NCI-H1417 treated with DMSO at 0.1 percent for 48 hours (cell line): ENCODE results near the gene ZNF598.

ENCODE experiments used
- DNase-seq: peaks from one replicate; lab custom pipeline; 2025; lab: John Stamatoyannopoulos, UW

Gene ZNF598

DNA sequence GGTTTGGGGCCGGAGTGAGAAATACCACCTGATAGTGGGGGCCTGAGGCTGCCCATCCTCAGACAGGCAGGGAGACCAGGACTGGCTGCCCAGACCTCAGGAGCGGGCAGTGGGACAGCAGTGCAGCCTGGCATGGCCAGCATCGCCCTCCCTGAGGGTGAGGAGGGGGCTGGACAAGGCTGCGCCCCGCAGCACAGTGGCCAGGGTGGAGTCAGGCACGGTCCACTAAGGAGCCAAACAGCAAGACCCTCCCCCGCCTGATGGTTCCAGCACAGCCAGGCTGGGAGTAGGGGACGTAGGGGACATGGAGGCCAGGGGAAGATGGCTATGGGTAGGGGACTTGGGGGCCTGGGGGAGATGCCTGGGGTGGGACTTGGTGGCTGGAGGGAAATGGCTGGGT is 3.3 kb downstream of the ZNF598 start:
- no peak for DNase-seq

DNA sequence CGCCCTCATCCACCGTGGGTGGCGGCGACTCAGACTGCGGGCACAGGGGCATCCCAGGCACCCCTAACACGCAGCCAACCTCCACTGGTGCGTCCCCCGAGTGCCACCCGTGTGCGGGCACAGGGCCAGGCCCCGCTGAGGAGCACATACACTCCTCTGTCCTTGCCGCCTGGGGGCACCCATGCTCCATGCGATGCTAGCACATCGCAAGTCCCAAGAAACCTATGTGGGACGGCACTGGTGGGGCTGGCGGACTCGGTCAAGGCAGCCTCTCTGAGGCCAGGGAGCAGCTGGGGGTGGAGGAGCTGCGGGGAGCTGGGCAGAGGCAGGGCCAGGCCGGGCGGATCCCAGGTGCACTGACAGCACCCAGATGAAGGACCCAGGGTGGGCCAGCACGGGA is 4.0 kb downstream of the ZNF598 start:
- DNase-seq, result no peak

DNA sequence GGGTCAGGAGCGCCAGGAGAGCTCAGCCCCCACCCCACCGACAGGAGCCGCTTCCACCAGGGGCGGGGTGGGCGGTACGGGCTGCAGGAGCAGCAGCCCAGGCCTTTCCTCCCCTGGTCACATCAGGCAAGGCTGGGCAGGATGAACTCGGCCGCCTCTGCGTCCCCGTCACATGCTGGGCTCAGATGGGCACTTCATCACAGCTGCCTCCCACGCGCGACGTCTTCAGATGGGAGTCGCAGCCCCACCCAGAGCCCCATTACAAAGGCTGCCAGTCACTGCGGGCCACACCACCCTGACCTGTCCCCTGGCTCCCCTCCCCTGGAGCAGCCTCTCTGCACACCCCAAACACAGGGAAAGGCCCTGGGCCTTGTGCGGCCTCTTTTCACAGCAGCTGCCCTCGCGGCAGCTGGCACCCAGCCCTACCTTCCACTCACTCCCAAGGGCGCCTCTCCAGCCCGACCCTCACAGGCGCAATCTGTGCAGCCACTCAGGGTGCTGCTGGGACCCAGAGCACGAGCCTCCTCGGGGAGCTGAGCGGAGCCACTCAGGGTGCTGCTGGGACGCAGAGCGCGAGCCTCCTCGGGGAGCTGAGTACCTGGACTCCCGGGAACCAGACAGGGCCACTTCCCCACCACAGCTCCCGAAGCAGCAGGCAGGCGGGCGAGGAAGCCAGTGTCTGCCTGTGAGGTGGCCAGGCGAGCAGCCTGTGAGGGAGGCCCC is 4.7 kb downstream of the ZNF598 start:
- no peak for DNase-seq

DNA sequence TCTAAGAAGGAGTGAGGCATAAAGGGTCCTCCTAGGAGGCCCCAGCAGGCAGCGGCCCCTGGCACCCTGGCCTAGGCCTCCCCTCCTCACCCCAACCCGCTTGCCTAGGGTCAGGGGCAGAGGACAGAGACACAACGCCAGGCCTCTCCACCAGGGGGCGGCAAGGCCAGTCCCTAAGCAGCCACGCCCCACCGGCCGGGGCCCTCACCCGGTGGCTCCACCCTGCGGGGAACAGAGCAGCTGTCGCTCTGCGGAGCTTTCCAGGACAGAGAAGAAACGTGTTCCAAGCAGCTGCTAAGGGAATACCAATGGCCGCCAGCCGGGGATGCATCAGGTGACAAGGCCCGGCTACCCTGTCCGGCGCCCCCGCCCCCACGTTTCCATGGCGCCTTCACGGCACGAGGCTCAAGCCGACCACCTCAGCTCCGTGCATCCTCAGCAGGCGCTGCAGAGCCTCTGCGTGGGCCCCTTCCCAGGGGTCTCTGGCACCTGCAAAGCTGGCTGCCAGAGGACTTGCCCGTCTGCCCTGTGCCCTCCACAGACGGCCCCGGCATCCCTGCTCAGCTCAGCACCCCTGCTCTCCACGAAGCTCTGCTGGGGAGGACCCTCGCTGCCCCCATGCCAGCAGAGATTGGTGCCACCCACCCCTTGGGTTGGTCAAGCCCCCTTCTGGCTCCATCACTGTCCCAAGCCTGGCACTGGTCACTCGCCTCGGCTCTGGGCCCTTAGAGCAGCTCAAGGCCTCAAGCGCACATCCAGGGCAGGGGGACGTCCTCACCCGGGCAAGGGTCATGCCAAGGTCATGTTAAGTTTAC is 5.6 kb downstream of the ZNF598 start:
- DNase-seq, result peak; percentile 42

DNA sequence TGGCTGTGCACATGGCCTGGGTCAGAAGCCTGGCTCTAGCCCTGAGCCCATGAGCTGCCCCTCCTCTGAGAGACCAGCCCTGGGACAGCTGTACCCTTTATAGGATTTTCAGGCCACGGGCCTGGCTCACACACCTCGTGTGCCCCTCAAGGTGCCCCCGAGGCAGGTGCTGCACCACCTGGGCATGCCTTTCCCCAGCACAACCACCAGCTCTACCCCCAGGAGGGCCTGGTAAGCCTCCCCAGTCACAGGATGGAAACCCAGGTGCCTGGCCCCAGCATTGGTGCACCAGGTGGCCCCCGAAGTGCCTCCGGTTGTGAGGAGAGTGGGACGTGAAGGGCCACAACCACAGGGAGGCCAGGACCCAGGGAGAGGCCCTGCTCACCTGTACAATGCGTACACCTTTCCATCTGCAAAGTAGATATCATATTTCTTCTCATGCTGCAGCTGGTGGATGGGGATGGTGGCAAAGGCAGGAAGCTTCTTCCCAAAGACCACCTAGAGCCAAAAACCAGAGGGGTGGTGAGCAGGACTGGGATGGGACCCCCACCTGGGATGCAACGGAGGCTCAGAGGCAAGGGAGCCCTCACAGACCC is 6.3 kb downstream of the ZNF598 start:
- DNase-seq, result no peak

DNA sequence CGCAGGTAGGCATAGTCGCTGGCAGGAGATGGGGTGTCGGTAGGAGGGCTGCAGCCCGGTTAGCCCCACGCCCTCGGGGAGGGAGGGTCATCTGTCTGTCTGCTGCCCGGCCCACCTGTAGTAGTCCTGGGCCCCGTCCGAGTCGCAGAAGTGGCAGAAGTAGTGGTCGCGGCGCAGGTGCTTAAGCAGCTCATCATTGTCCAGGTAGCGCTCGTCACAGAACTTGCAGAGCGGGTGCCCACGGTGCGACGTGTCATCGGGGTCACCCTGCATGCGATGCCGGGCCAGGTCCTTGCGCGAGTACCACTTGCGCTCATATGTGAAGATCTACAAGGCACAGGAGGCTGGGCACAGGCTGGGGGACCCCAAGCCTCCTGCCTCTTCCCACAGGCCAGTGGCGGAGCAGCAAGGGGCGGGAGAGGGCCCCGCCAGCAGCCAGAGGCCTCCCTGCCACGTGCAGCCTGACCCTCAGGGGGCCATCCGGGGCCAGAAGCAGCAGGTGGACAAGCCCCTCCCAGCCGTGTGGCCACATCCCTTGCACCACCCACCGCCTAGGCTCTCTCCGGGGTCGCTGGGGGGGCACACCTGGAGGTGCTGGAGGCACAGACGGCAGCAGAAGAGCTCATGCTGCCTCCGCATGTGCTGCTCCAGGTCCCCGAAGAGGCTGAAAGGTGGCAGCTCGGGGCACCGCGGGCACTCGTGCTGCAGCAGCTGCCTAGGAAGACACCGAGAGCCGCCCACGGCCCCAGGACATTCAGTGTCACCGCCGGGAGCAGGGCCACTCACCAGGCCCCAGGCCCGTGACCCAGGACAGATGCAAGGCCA is 7.0 kb downstream of the ZNF598 start:
- DNase-seq, result no peak

DNA sequence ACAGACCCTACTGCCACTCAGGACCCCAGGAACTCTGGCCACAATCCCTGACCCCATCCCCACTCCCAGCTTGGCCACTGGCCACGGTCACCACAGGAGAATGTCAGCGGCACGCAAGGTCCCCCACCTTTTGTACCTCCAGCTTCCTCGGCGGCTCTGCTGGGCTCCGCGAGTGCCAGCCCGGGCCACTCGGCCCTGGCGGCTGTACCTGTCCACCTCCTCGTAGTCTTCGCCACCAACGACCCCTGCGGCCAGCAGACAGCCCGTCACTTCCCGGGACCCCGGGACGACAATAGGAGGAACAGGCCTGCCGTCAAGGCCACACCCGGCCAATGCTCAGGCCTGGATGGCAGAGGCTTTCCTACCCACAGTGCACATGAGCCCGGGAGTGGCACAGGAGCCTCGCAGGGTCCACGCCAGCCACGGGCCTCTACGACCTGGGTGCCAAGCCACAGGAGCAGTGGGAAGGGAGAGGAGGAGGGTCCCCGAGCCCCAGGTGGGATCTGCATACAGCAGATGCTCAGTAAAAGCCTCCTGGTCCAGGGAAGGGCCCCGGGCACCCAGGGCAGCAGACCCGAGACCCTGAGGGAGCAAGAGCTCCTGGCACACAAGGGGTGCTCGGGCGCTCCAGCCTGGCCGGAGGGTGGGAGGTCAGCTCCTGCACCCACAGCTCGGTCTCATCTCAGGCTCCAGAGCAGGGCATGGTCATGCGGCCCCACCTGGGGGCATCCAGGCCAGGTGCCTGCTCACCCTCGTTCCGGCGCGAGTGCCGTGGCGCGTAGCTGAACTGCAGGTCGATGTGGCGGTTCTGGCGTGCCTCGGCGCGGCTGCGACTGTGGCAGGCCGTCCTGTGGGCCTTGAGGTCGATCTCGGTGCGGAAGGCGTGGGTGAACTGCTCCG is 7.9 kb downstream of the ZNF598 start:
- DNase-seq, result no peak

DNA sequence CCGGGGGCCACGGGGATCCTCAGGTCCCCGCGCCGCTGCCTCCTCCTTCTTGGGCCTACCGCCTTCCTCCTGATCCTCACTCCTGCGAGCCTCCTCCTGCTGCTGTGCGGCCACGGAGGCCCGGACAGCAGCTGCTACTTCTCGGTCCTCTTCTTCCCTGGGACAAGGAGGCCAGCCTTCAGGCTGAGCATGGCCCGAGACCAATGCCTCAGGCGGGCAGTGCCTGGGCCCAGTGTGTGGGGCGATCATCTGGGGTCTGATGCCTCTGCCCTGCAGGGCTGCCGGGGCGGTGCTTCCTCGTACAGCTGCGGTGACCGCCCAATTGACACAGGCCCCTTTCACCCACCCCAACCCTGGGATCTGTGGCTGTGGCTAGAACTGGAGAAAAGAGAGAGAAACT is 8.6 kb downstream of the ZNF598 start:
- no peak for DNase-seq

DNA sequence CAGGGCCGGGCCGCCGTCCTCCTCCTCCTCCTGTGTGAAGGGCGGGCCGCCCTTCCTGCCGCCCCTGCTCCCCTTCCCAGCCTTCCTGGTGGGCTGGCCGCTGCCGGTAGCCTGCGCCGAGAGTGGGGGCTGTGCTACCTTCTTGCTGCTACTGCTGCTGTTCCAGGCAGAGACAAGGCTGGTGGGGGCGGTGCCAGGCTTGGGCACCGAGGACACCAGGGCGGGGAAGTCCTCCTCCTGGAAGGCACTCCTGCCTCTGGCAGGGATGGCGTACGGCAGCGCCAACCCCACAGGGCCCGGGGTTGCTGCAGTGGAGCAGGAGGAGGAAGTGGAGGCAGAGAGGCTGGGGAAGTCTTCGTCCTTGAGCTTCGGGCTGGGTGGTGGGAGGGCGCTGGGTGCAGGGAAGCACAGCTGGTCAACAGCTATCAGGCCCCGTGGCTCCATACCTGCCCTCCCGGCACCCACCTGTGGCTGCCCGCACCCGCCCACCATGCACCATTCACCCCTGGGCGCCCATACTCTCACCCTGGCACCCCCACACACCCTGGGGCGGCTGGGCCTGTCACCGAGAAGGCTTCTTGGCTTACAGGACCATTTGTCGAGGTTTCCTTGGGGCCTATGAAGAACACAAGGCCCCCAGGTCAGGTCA is 9.6 kb downstream of the ZNF598 start:
- DNase-seq, result no peak

DNA sequence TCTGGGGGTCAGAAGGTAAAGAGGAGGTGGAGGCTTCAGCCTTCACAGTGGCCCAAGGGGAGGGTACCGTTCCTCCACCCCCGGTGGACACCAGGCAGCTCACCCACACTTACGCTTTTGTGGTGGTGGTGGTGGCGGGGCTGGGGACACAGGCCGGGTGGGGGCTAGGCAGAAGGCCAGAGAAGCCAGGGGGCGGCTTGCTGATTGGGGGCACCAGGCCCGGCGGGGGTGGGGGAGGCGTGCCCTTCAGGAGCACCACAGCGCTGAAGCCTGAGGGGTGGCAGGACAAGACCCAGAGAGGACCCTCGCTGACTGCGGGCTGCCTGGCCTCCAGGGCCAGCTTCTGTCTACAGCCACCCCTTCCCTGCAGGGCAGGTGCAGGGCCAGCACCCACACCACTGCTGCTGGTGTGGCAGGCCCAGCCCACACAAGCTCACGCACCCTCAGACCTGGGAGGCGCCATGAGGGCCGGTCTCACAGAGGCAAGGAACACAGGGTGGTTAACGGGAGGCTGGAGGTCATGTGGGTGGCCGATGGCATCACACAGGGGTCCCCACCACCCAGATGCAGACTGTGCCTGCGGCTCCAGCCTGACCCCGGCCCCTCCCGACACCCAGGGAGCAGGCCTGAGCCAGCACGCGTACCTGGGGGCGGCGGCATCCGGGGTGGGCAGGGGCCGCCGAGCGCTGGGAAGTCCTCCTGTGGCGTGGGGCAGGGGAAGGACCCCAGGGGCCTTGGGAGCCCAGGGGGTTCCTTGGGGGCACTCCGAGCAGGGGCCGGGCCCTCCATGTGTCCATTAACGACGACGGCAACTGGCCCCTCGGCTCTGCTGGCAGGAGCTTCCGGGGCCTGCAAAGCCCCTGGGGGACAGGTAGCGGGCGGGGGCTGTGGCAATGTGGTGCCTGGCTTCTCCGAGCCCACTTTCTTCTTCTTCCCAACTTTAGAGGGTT is 10.5 kb downstream of the ZNF598 start:
- no peak for DNase-seq

DNA sequence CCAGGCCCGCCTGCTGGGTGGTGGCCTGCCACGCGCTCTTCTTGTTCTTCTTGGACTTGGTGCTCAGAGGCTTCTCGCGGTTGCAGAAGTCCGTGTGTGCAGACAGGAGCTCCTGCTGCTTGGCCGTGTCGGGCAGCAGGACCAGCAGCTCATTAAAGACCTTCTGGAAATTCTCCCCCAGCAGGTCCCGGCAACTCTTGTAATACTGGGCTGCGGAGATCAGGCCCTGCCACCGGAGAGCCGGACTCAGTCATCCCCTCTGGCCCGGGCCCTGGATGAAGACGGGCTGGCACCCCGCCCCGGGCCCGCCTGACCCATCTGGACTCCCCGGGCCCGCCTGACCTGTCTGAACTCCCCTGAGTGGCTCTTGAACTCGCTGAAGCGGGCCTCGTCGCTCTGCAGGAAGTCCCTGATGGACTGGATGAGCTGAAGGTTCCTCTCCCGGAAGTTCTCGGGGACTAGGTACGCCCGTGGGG is 11.2 kb downstream of the ZNF598 start:
- no peak for DNase-seq

DNA sequence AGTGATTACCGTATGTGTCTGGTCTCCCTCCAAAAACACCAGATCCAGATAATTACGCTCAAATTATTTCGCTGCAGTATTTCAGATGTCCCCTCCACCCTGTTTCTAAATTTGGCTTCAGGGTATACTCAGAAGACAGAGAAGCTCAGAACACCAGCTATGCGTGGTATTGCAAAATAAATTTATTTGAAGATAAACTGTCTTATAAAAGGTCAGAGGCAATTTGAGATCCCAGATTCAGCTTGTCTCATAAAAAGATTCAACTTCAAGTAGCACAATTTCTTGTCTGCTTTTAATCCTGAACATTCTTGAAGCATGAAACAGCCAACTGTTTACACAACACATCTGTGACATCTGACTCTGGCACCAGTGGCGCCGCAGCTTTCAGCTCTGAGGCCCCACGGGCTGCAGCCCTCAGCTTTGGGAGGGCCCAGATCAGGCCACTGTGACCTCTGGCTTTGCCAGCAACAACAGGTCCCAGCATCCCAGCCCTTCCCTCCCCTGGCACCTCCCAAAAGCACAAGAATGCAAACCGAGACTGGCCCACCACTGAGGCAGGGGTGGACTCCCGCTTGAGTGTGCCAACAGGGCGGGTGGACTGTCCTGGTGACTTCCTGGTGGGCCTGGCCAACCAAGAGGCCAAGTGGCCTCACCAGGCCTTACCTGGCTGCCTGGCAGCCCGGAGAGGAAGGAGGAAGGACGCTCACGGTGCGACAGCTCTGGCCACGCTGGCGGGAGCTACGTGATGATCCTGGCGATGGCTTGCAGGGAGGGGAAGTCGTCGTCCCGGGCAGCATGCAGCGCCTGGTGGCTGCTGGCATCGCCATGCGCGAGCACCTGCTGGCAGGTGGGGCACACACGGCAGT is 11.9 kb downstream of the ZNF598 start:
- DNase-seq, result no peak

DNA sequence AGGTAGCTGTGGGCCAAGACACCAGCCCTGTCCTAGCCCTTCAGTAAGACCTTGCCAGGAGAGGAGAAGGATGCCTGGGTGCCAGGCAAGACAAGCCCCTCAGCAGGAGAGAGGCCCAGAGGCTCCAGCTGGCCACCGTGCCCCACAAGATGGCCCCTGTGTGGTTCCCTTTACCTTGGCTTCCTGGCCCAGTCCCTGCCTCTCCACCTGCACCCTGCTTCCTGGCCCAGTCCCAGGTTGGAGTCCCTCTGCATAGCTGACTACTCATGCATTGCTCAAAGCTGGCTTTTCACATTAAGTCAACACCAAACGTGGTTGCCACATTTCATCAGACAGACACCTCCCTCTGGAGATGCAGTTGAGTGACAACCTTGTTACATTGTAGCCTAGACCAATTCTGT is 15.9 kb downstream of the ZNF598 start:
- DNase-seq, result no peak

DNA sequence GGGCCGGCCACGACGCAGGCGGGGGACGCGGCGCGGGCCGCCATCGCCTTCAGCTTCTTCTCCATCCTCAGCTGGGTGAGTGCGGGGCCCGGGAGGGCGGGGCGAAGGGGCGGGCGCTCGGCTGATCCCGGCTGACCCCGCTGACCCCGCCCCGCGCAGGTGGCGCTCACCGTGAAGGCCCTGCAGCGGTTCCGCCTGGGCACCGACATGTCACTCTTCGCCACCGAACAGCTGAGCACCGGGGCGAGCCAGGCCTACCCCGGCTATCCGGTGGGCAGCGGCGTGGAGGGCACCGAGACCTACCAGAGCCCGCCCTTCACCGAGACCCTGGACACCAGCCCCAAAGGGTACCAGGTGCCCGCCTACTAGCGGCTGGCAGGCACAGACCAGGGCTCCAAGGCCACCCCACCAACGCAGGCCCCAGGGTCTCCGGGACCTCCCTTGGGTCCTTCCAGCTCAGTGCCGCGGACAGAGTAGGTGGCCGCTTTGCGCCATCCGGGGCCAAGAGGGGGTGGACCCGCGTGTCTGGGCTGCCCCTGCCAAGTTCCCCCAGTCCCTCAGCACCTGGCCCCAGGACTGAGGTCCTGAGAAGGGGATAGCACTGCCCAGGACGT is 16.8 kb downstream of the ZNF598 start:
- DNase-seq, result no peak

DNA sequence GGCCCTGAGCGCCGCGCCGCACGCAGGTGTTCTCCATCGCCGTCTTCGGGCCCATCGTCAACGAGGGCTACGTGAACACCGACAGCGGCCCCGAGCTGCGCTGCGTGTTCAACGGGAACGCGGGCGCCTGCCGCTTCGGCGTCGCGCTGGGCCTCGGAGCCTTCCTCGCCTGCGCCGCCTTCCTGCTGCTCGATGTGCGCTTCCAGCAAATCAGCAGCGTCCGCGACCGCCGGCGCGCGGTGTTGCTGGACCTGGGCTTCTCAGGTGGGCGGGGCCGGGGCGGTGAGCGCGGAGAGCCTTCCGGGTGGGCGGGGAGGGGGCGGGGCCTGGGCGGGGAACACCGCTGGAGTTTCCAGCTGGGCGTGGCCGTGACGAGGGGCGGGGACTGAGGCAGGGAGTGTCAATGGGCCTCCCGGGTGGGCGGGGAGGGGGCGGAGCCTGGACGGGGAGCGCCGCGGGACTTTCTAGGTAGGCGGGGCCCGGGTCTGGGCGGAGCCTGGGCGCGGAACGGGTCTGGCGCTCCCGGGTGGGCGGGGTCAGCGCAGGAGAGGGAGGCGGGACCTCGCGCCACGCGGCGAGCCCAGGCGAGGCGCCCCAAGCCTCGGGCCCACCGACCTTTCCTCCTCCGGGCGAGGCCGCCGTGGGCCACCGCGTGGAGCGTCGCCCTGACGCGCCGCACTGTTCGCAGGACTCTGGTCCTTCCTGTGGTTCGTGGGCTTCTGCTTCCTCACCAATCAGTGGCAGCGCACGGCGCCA is 17.5 kb downstream of the ZNF598 start:
- no peak for DNase-seq

DNA sequence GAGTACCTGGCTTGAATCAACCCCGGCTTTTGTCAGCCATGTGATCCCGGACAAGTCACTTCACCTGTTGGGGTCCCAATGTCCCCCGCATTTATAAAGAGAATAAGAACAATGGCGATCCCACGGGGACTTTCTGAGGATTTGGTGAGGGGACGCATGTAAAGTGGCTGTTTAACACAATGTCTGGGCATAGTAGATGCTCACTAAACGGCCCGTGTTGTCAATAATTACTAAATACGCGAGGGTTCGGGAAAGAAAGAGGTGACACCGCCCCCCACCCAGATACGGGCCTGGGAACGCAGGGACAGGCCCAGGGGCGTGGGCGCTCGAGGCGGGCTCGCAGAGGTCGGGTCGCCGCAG is 18.1 kb downstream of the ZNF598 start:
- no peak for DNase-seq

DNA sequence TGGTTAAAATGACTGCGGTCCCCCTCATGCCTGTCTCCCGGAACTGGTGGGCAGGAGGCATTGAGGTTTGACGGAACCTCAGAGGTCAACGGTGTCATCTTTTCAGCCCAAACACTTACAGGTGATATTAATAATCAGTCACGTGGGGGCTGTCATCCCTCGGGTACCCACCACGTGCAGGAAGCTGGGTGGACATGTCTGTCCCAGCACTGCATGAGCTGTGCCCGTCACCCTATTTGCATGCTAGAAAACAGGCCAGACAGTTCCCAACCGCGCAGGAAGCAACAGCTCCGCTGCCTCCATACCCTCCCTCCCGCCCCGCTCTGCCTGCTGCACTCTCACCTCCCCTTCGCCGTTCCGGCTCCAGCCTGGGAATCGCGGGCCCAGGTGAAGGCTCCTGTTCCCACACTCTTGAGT is 18.5 kb downstream of the ZNF598 start:
- no peak for DNase-seq
